ENCODE measurements around the gene C13orf46. TPM values are rescaled to one million over a fixed set of nuclear protein-coding genes. Genes with fewer than 3 reads are reported as not detected.

Gene C13orf46
- total RNA-seq, 3 donors from 2014 or later = 1.3 to 1.8 (median 1.6) TPM

DNA sequence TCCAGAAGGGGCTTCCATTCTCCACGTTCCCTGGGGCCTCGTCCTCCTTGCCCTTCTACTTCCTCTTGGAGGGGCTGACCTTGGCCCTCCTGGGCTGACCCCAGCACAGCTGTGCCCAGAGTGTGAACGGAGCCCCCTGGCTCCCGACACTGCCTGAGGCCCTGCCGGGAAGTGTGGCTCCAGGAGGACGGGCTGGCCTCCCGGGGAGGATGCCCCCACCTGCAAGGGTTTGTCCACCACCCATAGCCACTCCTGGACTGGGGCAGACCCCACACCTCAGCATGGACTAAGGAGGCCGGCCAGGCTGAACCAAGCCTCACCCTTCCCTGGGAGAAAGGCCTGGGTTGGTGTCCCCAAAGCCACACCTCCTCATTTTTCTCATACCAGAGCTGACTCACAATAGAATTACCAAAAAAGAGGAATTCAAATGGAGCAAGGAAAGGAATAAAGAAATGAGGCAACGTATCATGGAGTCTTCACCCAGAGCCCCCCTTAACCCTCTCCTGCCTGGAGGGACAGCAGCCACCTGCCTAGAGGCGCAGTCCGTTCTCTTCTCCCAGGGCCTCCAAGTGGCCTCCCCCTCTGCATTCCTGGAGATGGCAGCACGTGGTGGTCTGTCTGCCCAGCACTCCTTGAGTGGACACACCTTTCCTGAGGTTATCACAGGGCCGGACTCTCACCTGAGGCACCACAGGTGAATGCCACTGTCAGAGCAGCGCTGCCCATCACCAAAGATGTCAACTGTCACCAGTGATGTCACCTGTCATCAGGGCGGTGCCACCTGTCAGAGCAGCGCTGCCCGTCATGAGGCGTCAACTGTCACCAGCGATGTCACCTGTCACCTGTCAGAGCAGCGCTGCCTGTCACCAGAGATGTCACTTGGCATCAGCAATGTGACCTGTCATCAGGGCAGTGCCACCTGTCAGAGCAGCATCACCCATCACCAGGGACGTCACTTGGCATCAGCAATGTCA is 3.1 kb upstream of the C13orf46 start:
- no peaks in the 10 kb centered on the region for H3K9me3 ChIP-seq
- no peaks in the 10 kb centered on the region for H3K36me3 ChIP-seq (ENCODE audit: low read depth)
- H3K4me3 ChIP-seq = no peak overlapping the region
- peak in 2 of 3 donors; percentile 17 to 44 for DNase-seq
- no peak for TF ChIP-seq CTCF (IDR thresholded peaks at IDR 0.05)
- peaks cover 3% of the 10 kb centered on the region for H3K4me1 ChIP-seq (ENCODE audit: low read depth)
- intact Hi-C loops (cut with DNase I, micrococcal nuclease) = no loop called here
- no peak for ATAC-seq

DNA sequence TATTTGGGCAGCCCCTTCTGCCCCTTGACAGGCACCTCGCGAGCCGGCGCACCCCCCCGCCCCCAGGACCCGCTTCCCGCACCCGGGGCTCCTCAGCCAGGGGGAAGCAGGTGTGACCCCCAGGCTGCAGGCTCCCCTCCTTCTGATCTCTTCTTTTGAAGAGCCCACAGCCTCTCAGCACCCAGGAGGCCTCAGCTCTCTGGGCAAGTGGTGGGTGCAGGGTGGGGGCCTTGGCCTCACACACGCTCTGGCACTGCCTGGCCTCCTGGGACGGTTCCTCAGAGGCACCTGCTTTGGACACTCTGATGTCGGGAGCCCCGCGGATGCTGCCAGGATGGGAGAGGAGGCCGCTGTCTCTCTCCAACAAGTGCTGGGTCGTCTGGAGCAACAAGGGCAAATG is 1.5 kb upstream of the C13orf46 start:
- peak in 2 of 3 donors; percentile 18 to 22 for DNase-seq

GRCh38 chr13:113974304-113975281 is 717 bp upstream of the C13orf46 start:
- Histone ChIP-seq H3K36me3 (ENCODE audit: low read depth) (no peaks in the 10 kb centered on the region), H3K4me3 (no peak overlapping the region), H3K9me3 (no peaks in the 10 kb centered on the region), H3K4me1 (ENCODE audit: low read depth) (peaks cover 19% of the 10 kb centered on the region)
- no peak for TF ChIP-seq CTCF (IDR thresholded peaks at IDR 0.05)
- intact Hi-C loops (cut with DNase I, micrococcal nuclease) = no loop called here
- ATAC-seq = no peak
- DNase-seq = peak in 2 of 3 donors; percentile 25 to 43

More for the DNA sequence above, 1.5 kb upstream of the C13orf46 start:
- Histone ChIP-seq H3K9me3 (no peaks in the 10 kb centered on the region), H3K4me3 (no peak overlapping the region), H3K36me3 (ENCODE audit: low read depth) (no peaks in the 10 kb centered on the region), H3K4me1 (ENCODE audit: low read depth) (peaks cover 13% of the 10 kb centered on the region)
- ATAC-seq = no peak
- TF ChIP-seq CTCF (IDR thresholded peaks at IDR 0.05) = no peak
- intact Hi-C loops (cut with DNase I, micrococcal nuclease) = no loop called here

DNA sequence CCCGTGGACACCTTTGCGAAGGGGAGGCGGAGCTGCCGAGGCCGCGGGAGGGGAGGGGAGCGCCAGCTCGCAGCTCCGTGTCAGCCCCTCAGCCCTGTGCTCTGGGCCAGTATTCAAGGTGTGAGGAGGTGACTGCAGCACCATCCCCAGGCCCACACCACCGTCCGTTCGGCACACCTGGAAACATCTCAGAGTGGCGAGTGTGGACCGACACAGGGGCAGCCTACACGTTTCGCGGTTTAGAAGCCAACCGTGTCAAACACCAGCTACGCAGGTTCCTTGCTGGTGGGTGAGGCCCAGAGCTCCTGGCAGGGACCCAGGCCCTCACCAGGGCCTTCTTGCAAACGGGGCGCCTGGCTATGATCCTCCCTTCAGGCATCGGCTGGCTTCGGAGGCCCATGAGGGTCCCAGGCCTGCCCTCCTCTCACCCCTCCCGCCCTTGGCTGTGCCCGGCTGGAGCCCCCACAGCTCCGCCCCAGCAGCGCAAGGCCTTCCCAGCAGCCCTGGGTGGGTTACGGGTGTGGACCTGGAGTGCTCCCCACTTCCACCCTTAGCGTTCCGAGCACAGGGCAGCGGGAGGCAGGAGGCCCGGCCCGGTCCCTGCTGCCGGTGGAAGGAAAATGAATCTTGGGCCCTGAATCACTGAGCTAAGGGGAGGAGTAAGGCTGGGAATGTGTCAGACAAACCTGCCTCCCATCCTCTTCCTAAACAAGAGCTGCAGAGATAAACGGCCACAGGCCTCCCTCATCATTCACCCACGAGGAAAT is 1.2 kb downstream of the C13orf46 start:
- no peaks in the 10 kb centered on the region for H3K36me3 ChIP-seq (ENCODE audit: low read depth)
- no peaks in the 10 kb centered on the region for H3K9me3 ChIP-seq
- ATAC-seq (no peak), DNase-seq (peak in 2 of 3 donors; percentile 24 to 43)
- peaks cover 22% of the 10 kb centered on the region for H3K4me1 ChIP-seq (ENCODE audit: low read depth)
- intact Hi-C loops (cut with DNase I, micrococcal nuclease) = no loop called here
- no peak overlapping the region for H3K4me3 ChIP-seq
- no peak for TF ChIP-seq CTCF (IDR thresholded peaks at IDR 0.05)

Measured in mucosa of descending colon (tissue), 3 donors.